Measurements from ENCODE around the gene PHLPP1. TPM values are rescaled to one million over a fixed set of nuclear protein-coding genes. Genes with fewer than 3 reads are reported as not detected.
"Not testable (repeated sequence)": the region's sequence is repeated elsewhere in the genome, so short reads cannot be mapped to it uniquely, and the experiment has no call there.

Gene PHLPP1
- total and polyA plus RNA-seq, 3 experiments from 2014 or later = 0.93 to 14.8 (median 13.5) TPM

DNA sequence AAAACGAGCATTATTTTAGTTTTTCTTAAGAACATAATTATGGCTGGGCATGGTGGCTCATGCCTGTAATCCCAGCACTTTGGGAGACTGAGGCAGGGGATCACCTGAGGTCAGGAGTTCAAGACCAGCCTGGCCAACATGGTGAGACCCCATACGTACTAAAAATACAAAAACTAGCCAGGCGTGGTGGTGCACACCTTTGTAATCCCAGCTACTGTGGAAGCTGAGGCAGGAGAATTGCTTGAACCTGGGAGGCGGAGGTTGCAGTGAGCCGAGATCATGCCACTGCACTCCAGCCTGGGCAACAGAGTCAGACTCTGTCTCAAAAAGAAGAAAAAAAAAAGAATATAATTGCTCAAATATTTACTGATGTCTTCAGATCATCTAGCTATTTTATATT is 25.3 kb downstream of the PHLPP1 start:
- POLR2A ChIA-PET; H3K36me3 ChIP-seq (ENCODE audit: insufficient read depth, low read length); H3K4me1 ChIP-seq (ENCODE audit: insufficient read depth, low read length); H3K27ac Mint-ChIP-seq; H3K9me3 ChIP-seq (ENCODE audit: low read length); DNase-seq; CTCF ChIA-PET; H3K27me3 Mint-ChIP-seq; H3K27ac ChIP-seq (ENCODE audit: low read depth, low read length); H3K27me3 ChIP-seq (ENCODE audit: insufficient read depth, low read length, poor library complexity, severe bottlenecking); H3K36me3 Mint-ChIP-seq; H3K4me3 Mint-ChIP-seq; H3K9me3 Mint-ChIP-seq; H3K4me3 ChIP-seq (ENCODE audit: low read length): not testable (repeated sequence)
- H3K4me1 Mint-ChIP-seq = peaks cover 7 to 34% (median 9%) of the 10 kb centered on the region in 3 donors

DNA sequence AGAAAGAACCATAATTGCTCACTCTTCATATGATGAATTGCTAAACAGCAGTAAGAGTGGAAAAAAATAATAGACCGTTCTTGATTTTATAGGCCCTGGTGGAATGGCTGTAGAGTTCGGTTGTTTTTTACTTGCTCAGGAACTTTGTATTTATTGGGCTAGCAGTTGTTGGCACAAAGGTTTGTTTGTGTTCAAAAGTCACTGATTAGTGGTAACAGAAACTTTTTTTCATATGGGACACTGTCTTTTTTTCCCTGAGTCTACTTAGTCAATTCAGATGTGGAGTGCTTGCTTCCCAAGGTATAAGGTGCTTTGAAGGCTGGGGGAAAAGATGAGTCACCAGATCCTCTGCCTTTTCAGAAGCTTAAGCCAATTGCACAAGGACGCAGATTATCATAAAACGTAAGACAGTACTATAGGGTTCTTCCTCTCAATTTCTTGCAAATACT is 25.8 kb downstream of the PHLPP1 start:
- H3K27ac ChIP-seq (ENCODE audit: low read depth, low read length) = no peak overlapping the region
- no peaks in the 10 kb centered on the region for H3K27me3 ChIP-seq (ENCODE audit: insufficient read depth, low read length, poor library complexity, severe bottlenecking)
- Mint-ChIP-seq H3K36me3 (no peaks in the 10 kb centered on the region), H3K27me3 (no peaks in the 10 kb centered on the region), H3K4me3 (no peak overlapping the region), H3K4me1 (peaks cover 7 to 33% (median 9%) of the 10 kb centered on the region in 3 donors), H3K9me3 (no peaks in the 10 kb centered on the region), H3K27ac (no peak overlapping the region)
- ChIA-PET CTCF (no interaction called here), POLR2A (no interaction called here)
- DNase-seq = no peak
- no peaks in the 10 kb centered on the region for H3K36me3 ChIP-seq (ENCODE audit: insufficient read depth, low read length)
- no peaks in the 10 kb centered on the region for H3K4me1 ChIP-seq (ENCODE audit: insufficient read depth, low read length)
- H3K4me3 ChIP-seq (ENCODE audit: low read length) = no peak overlapping the region
- H3K9me3 ChIP-seq (ENCODE audit: low read length) = no peaks in the 10 kb centered on the region

DNA sequence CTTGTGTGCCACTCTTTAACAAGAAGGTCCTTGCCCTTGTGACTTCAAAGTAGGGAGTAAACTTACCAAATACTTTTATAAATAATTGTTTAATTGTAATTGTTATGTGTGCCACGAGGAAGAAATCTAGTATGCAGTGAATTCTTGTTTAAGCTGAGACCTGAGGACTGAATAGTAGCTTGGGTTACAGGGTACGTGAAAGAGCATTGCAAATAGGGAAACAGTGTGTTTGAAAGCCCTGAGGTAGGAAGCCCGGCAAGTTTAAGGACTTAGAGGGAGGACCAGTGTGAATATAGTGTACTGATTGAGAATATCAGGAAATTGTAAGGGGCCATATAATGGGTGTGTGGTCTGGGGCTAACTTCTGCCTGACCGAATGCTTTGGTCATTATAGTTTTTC is 26.2 kb downstream of the PHLPP1 start:
- Histone ChIP-seq H3K27me3 (ENCODE audit: insufficient read depth, low read length, poor library complexity, severe bottlenecking) (no peaks in the 10 kb centered on the region), H3K4me1 (ENCODE audit: insufficient read depth, low read length) (no peaks in the 10 kb centered on the region), H3K9me3 (ENCODE audit: low read length) (no peaks in the 10 kb centered on the region), H3K36me3 (ENCODE audit: insufficient read depth, low read length) (no peaks in the 10 kb centered on the region), H3K27ac (ENCODE audit: low read depth, low read length) (no peak overlapping the region), H3K4me3 (ENCODE audit: low read length) (no peak overlapping the region)
- Mint-ChIP-seq H3K4me3 (no peak overlapping the region), H3K36me3 (no peaks in the 10 kb centered on the region), H3K9me3 (no peaks in the 10 kb centered on the region), H3K27me3 (no peaks in the 10 kb centered on the region), H3K4me1 (peaks cover 7 to 29% (median 9%) of the 10 kb centered on the region in 3 donors), H3K27ac (no peak overlapping the region)
- no peak for DNase-seq
- CTCF ChIA-PET = no interaction called here
- POLR2A ChIA-PET = no interaction called here

DNA sequence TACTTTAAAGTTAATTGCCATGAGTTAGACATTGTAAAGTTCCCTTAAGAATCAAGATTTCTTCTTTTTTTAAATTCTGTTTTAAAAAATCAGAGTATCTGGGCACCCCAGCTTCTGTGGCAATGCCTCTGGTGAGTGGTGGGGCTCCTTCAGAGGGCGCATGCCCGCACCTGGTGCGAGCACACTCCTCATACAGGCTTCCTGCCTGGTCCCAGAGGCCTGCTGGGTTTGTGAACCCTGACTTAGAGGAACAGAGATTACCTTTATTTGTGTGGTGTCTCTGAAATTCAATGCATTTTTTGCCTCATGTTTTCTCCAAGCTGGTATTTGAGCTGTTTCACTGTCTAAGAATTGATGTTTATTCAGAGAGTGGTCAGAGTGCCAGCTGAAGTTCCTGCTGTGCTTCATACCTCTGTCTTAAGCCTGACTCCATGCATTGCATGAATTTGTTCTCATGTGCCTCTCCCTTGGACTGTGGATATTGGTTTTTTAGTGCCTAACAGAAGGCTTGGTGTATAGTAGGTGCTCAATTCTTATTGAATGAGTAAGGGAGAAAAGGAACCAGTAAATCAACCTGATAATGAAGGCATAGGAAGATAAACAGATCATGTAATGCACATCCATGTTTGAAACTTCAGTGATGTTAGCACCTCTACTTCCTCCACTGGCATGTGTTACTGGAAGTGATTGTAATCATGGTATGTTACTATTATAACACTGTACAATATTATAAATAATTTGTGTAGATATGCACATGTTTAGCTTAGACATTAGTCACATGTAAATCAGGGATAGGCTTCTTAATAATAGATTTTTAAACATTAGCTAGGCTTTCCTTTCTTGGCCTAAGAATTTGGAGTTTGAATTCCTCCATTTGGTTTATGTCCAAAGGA is 29.0 kb downstream of the PHLPP1 start:
- Mint-ChIP-seq H3K27ac (peak overlapping the region in 2 of 8 donors; percentile 30 to 58), H3K4me1 (peaks cover 9 to 22% (median 9%) of the 10 kb centered on the region in 3 donors), H3K4me3 (no peak overlapping the region), H3K36me3 (peaks cover 0 to 2% (median 0%) of the 10 kb centered on the region in 3 donors), H3K9me3 (peaks cover 0 to 2% (median 0%) of the 10 kb centered on the region in 5 donors), H3K27me3 (no peaks in the 10 kb centered on the region)
- POLR2A ChIA-PET = no interaction called here
- no peaks in the 10 kb centered on the region for H3K36me3 ChIP-seq (ENCODE audit: insufficient read depth, low read length)
- no peaks in the 10 kb centered on the region for H3K9me3 ChIP-seq (ENCODE audit: low read length)
- H3K4me3 ChIP-seq (ENCODE audit: low read length) = no peak overlapping the region
- H3K4me1 ChIP-seq (ENCODE audit: insufficient read depth, low read length) = no peaks in the 10 kb centered on the region
- CTCF ChIA-PET = no interaction called here
- no peak overlapping the region for H3K27ac ChIP-seq (ENCODE audit: low read depth, low read length)
- DNase-seq = no peak
- no peaks in the 10 kb centered on the region for H3K27me3 ChIP-seq (ENCODE audit: insufficient read depth, low read length, poor library complexity, severe bottlenecking)

DNA sequence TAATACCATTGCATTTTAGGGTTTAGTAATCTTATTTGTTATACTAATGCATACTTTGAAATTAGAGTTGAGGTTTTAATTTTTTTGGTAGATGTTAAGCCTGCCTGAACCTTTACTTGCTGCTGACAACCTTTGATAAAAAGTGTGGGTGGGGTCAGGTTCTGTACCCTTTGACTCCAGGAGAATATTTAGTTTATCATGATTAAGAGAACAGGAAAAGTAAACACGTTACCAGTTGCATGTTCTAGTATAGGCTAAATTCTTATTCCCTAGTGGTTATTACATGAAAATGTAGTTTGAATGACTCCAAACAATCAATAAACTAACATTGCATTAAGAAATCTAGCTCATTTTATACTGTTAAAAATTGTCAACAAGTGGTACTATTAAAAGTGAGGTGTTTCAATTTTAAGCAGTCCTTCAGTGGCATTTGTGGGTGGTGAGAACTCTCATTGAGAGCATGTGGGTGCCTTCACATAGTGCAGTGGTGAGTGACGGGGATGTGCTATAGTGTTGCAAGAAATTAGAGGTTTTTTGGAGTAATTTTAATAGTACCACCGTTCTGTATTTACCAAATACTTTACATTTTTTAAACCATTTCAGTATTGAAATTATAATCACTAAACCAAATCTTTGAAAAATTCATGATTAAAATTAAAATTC is 29.9 kb downstream of the PHLPP1 start:
- DNase-seq = no peak
- Histone ChIP-seq H3K27me3 (ENCODE audit: insufficient read depth, low read length, poor library complexity, severe bottlenecking) (no peaks in the 10 kb centered on the region), H3K9me3 (ENCODE audit: low read length) (no peaks in the 10 kb centered on the region), H3K4me3 (ENCODE audit: low read length) (no peak overlapping the region), H3K27ac (ENCODE audit: low read depth, low read length) (no peak overlapping the region), H3K4me1 (ENCODE audit: insufficient read depth, low read length) (no peaks in the 10 kb centered on the region), H3K36me3 (ENCODE audit: insufficient read depth, low read length) (no peaks in the 10 kb centered on the region)
- Mint-ChIP-seq H3K27ac (no peak overlapping the region), H3K36me3 (peaks cover 0 to 2% (median 0%) of the 10 kb centered on the region in 3 donors), H3K27me3 (no peaks in the 10 kb centered on the region), H3K4me3 (no peak overlapping the region), H3K4me1 (peaks cover 6 to 21% (median 9%) of the 10 kb centered on the region in 3 donors), H3K9me3 (peaks cover 0 to 2% (median 0%) of the 10 kb centered on the region in 5 donors)
- POLR2A ChIA-PET = no interaction called here
- CTCF ChIA-PET = no interaction called here

- peaks cover 0 to 2% (median 0%) of the 10 kb centered on the region in 5 donors for H3K9me3 Mint-ChIP-seq
- peaks cover 0 to 2% (median 0%) of the 10 kb centered on the region in 3 donors for H3K36me3 Mint-ChIP-seq
- Histone ChIP-seq H3K27me3 (ENCODE audit: insufficient read depth, low read length, poor library complexity, severe bottlenecking) (no peaks in the 10 kb centered on the region), H3K36me3 (ENCODE audit: insufficient read depth, low read length) (no peaks in the 10 kb centered on the region), H3K27ac (ENCODE audit: low read depth, low read length) (no peak overlapping the region), H3K9me3 (ENCODE audit: low read length) (no peaks in the 10 kb centered on the region), H3K4me3 (ENCODE audit: low read length) (no peak overlapping the region), H3K4me1 (ENCODE audit: insufficient read depth, low read length) (no peaks in the 10 kb centered on the region)
- no peaks in the 10 kb centered on the region for H3K27me3 Mint-ChIP-seq
- ChIA-PET CTCF (no interaction called here), POLR2A (no interaction called here)
- peaks cover 14 to 26% (median 25%) of the 10 kb centered on the region in 3 donors for H3K4me1 Mint-ChIP-seq
- DNase-seq = no peak
- no peak overlapping the region for H3K4me3 Mint-ChIP-seq
- H3K27ac Mint-ChIP-seq = no peak overlapping the region
Observed at GRCh38 chr18:62749389-62749788, 34.0 kb downstream of the PHLPP1 start.

- H3K27me3 Mint-ChIP-seq = no peaks in the 10 kb centered on the region
- ChIA-PET CTCF (no interaction called here), POLR2A (no interaction called here)
- no peaks in the 10 kb centered on the region for H3K36me3 ChIP-seq (ENCODE audit: insufficient read depth, low read length)
- peaks cover 0 to 2% (median 0%) of the 10 kb centered on the region in 5 donors for H3K9me3 Mint-ChIP-seq
- no peak for DNase-seq
- H3K27ac ChIP-seq (ENCODE audit: low read depth, low read length) = no peak overlapping the region
- H3K4me3 ChIP-seq (ENCODE audit: low read length) = no peak overlapping the region
- no peaks in the 10 kb centered on the region for H3K4me1 ChIP-seq (ENCODE audit: insufficient read depth, low read length)
- peak overlapping the region in 1 of 7 donors; percentile 33 for H3K4me3 Mint-ChIP-seq
- H3K4me1 Mint-ChIP-seq = peaks cover 13 to 24% (median 15%) of the 10 kb centered on the region in 3 donors
- no peak overlapping the region for H3K27ac Mint-ChIP-seq
- H3K36me3 Mint-ChIP-seq = peaks cover 0 to 8% (median 2%) of the 10 kb centered on the region in 3 donors
- H3K9me3 ChIP-seq (ENCODE audit: low read length) = no peaks in the 10 kb centered on the region
- H3K27me3 ChIP-seq (ENCODE audit: insufficient read depth, low read length, poor library complexity, severe bottlenecking) = no peaks in the 10 kb centered on the region
Observed at GRCh38 chr18:62751341-62751821, 36.0 kb downstream of the PHLPP1 start.

DNA sequence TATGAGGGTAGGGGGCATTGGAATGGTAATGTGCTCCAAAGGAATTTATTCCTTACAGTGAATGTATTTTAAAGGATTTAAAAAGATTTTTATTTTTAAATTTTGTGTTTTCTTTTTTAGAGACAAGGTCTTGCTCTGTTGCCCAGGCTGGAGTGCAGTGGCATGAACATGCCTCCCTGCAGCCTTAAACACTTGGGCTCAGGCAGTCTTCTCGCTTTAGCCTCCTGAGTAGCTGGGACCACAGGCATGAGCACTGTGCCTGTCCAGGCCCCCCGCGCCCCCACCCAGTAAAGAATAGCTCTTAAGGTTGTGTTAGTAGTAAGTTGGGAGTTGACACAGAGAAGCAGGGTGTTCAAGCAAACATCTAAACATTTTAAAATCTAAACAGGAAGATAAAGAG is 36.6 kb downstream of the PHLPP1 start:
- peaks cover 0 to 2% (median 0%) of the 10 kb centered on the region in 5 donors for H3K9me3 Mint-ChIP-seq

More for the DNA sequence above, 36.6 kb downstream of the PHLPP1 start:
- ChIA-PET POLR2A (no interaction called here), CTCF (no interaction called here)
- Histone ChIP-seq H3K27ac (ENCODE audit: low read depth, low read length) (no peak overlapping the region), H3K9me3 (ENCODE audit: low read length) (no peaks in the 10 kb centered on the region), H3K27me3 (ENCODE audit: insufficient read depth, low read length, poor library complexity, severe bottlenecking) (no peaks in the 10 kb centered on the region), H3K4me1 (ENCODE audit: insufficient read depth, low read length) (no peaks in the 10 kb centered on the region), H3K36me3 (ENCODE audit: insufficient read depth, low read length) (no peaks in the 10 kb centered on the region), H3K4me3 (ENCODE audit: low read length) (no peak overlapping the region)
- peaks cover 0 to 10% (median 2%) of the 10 kb centered on the region in 3 donors for H3K36me3 Mint-ChIP-seq
- no peak for DNase-seq
- no peak overlapping the region for H3K4me3 Mint-ChIP-seq
- H3K4me1 Mint-ChIP-seq = peaks cover 13 to 24% (median 15%) of the 10 kb centered on the region in 3 donors
- H3K27me3 Mint-ChIP-seq = no peaks in the 10 kb centered on the region
- no peak overlapping the region for H3K27ac Mint-ChIP-seq
